Activated CD4-positive, alpha-beta T cell treated with anti-CD3 and anti-CD28 coated beads for 36 hours (primary cell): Measurements from ENCODE around the gene MS4A4E. TPM values are rescaled to one million over a fixed set of nuclear protein-coding genes. Genes with fewer than 3 reads are reported as not detected.
"Not testable (repeated sequence)": the region's sequence is repeated elsewhere in the genome, so short reads cannot be mapped to it uniquely, and the experiment has no call there.

Experiments used
- ATAC-seq: fragments of 200-7000 bp; cut with Tn5 transposase; one replicate; pipeline ENCODE4 v1.10.0; 2021; ENCODE audit warnings: mild to moderate bottlenecking, moderate library complexity
- CTCF ChIA-PET: fragments of 350-600 bp; sonication (Branson Sonifier 250); formaldehyde crosslinking; loops from one replicate; lab custom pipeline; 2021; ENCODE audit warnings: antibody characterized with exemption; lab: Charles Lee
- POLR2A ChIA-PET: fragments of 350-600 bp; sonication (Branson Sonifier 250); formaldehyde crosslinking; loops from one replicate; lab custom pipeline; 2021; ENCODE audit warnings: antibody characterized with exemption, inconsistent platforms; lab: Charles Lee
- DNase-seq: peaks from one replicate; pipeline ENCODE4 v3.0.0-alpha.2; 2020
- H3K27ac Mint-ChIP-seq: one replicate; pipeline ENCODE4 v1.8.0; 2021; ENCODE audit warnings: mixed read lengths
- H3K27me3 Mint-ChIP-seq: one replicate; pipeline ENCODE4 v1.8.0; 2021; ENCODE audit warnings: mixed read lengths
- H3K36me3 Mint-ChIP-seq: one replicate; pipeline ENCODE4 v1.8.0; 2021; ENCODE audit warnings: low read depth, mixed read lengths
- H3K4me1 Mint-ChIP-seq: one replicate; pipeline ENCODE4 v1.8.0; 2021; ENCODE audit warnings: mixed read lengths
- H3K4me3 Mint-ChIP-seq: one replicate; pipeline ENCODE4 v1.8.0; 2021; ENCODE audit warnings: mild to moderate bottlenecking, moderate library complexity, mixed read lengths
- H3K9me3 Mint-ChIP-seq: one replicate; pipeline ENCODE4 v1.8.0; 2021; ENCODE audit warnings: low read depth, mixed read lengths
- intact Hi-C, 2 experiments: fragments of 100-400 bp; cut with DNase I in 1 of 2; cut with micrococcal nuclease in 1 of 2; formaldehyde crosslinking; loops; one replicate each; pipeline versions ENCODE4 v1.14.2 to v1.15.1; 2022 to 2024; cut with DNase I, micrococcal nuclease
- total RNA-seq, 2 experiments: library from RNA; stranded (reverse); gene quantifications; one replicate each; pipeline ENCODE4 v1.2.3, GENCODE V29; 2021

The MS4A4E gene
- not detected for total RNA-seq

GRCh38 chr11:60242740-60243239 is at the start of gene MS4A4E:
Gene MS4A4E (minus strand): TSS chr11:60243137. CDS start chr11:60230055, 13,082 bp downstream.
- Mint-ChIP-seq H3K36me3 (no peaks in the 10 kb centered on the region), H3K9me3 (no peaks in the 10 kb centered on the region), H3K4me3 (no peak within 1 kb of the TSS), H3K4me1 (no peaks in the 10 kb centered on the region), H3K27ac (no peak within 1 kb of the TSS), H3K27me3 (peaks cover 18% of the 10 kb centered on the region)
- CTCF ChIA-PET = no interaction called here
- intact Hi-C loops = no loop called here
- ATAC-seq = no peak
- POLR2A ChIA-PET = no interaction called here
- DNase-seq = no peak

GRCh38 chr11:60292145-60292544 is 49.2 kb upstream of the MS4A4E start:
- Mint-ChIP-seq H3K9me3 (peaks cover 4% of the 10 kb centered on the region), H3K4me3 (no peak overlapping the region), H3K4me1 (no peaks in the 10 kb centered on the region), H3K36me3 (no peaks in the 10 kb centered on the region), H3K27me3 (peaks cover 23% of the 10 kb centered on the region), H3K27ac (no peak overlapping the region)
- no peak for DNase-seq
- ChIA-PET CTCF (no interaction called here), POLR2A (no interaction called here)
- intact Hi-C loops = no loop called here
- ATAC-seq = no peak

- intact Hi-C loops = no loop called here
- no peak for ATAC-seq
- no peaks in the 10 kb centered on the region for H3K4me1 Mint-ChIP-seq
Measured at GRCh38 chr11:60288531-60288930, 45.6 kb upstream of the MS4A4E start.

GRCh38 chr11:60285411-60286126 is 42.6 kb upstream of the MS4A4E start:
- H3K4me1 Mint-ChIP-seq, H3K9me3 Mint-ChIP-seq, POLR2A ChIA-PET, ATAC-seq, H3K36me3 Mint-ChIP-seq, DNase-seq, H3K27ac Mint-ChIP-seq, H3K4me3 Mint-ChIP-seq, intact Hi-C loops, CTCF ChIA-PET, H3K27me3 Mint-ChIP-seq: not testable (repeated sequence)

More at GRCh38 chr11:60288531-60288930, 45.6 kb upstream of the MS4A4E start:
- DNase-seq = no peak
- Mint-ChIP-seq H3K27me3 (peaks cover 9% of the 10 kb centered on the region), H3K4me3 (no peak overlapping the region), H3K27ac (no peak overlapping the region), H3K36me3 (no peaks in the 10 kb centered on the region), H3K9me3 (peaks cover 4% of the 10 kb centered on the region)
- ChIA-PET POLR2A (no interaction called here), CTCF (interaction anchor here (1.1 kb wide), 1 partner anchor 10 kb away, joined by 3 read pairs; no protein-coding TSS in a partner anchor)

GRCh38 chr11:60282286-60282685 is 39.3 kb upstream of the MS4A4E start:
- no peaks in the 10 kb centered on the region for H3K36me3 Mint-ChIP-seq
- intact Hi-C loops = no loop called here
- CTCF ChIA-PET = interaction anchor here (0.7 kb wide), 1 partner anchor 18 kb away, joined by 3 read pairs; no protein-coding TSS in a partner anchor

GRCh38 chr11:60281485-60281884 is 38.5 kb upstream of the MS4A4E start:
- ChIA-PET POLR2A (no interaction called here), CTCF (no interaction called here)
- ATAC-seq = no peak
- Mint-ChIP-seq H3K4me3 (no peak overlapping the region), H3K9me3 (no peaks in the 10 kb centered on the region), H3K27me3 (peaks cover 11% of the 10 kb centered on the region), H3K27ac (no peak overlapping the region), H3K4me1 (no peaks in the 10 kb centered on the region), H3K36me3 (no peaks in the 10 kb centered on the region)
- intact Hi-C loops = no loop called here
- DNase-seq = no peak

More at GRCh38 chr11:60282286-60282685, 39.3 kb upstream of the MS4A4E start:
- Mint-ChIP-seq H3K27me3 (peaks cover 9% of the 10 kb centered on the region), H3K9me3 (no peaks in the 10 kb centered on the region), H3K27ac (no peak overlapping the region), H3K4me3 (no peak overlapping the region), H3K4me1 (no peaks in the 10 kb centered on the region)
- ATAC-seq (no peak), DNase-seq (no peak)
- POLR2A ChIA-PET = no interaction called here

GRCh38 chr11:60280412-60280811 is 37.5 kb upstream of the MS4A4E start, which contains the start of gene MS4A4A:
Gene MS4A4A (plus strand): TSS chr11:60280666. CDS start chr11:60280676, 10 bp downstream.
- H3K9me3 Mint-ChIP-seq = no peaks in the 10 kb centered on the region
- POLR2A ChIA-PET = no interaction called here
- H3K4me3 Mint-ChIP-seq = no peak within 1 kb of the TSS

GRCh38 chr11:60274416-60274815 is 31.5 kb upstream of the MS4A4E start:
- ChIA-PET POLR2A (no interaction called here), CTCF (interaction anchor here (1.1 to 2.1 kb wide), 2 partner anchors 9 to 68 kb away, joined by 3 to 13 read pairs; no protein-coding TSS in a partner anchor)
- Mint-ChIP-seq H3K4me1 (no peaks in the 10 kb centered on the region), H3K4me3 (no peak overlapping the region), H3K36me3 (no peaks in the 10 kb centered on the region), H3K27me3 (peaks cover 27% of the 10 kb centered on the region), H3K9me3 (no peaks in the 10 kb centered on the region), H3K27ac (no peak overlapping the region)
- no peak for DNase-seq
- no peak for ATAC-seq
- intact Hi-C loops = no loop called here

More at GRCh38 chr11:60280412-60280811, 37.5 kb upstream of the MS4A4E start, which contains the start of gene MS4A4A:
- Mint-ChIP-seq H3K4me1 (no peaks in the 10 kb centered on the region), H3K27ac (no peak within 1 kb of the TSS), H3K36me3 (no peaks in the 10 kb centered on the region), H3K27me3 (peaks cover 12% of the 10 kb centered on the region)
- CTCF ChIA-PET = no interaction called here
- intact Hi-C loops = no loop called here
- DNase-seq = no peak
- ATAC-seq = no peak

- H3K27me3 Mint-ChIP-seq = peaks cover 20% of the 10 kb centered on the region
- ChIA-PET CTCF (interaction anchor here (0.7 to 3.0 kb wide), 16 partner anchors 9 to 1636 kb away, joined by 3 to 13 read pairs (median 4); no protein-coding TSS in a partner anchor), POLR2A (no interaction called here)
- no peaks in the 10 kb centered on the region for H3K36me3 Mint-ChIP-seq
- intact Hi-C loops = loop anchor here (1.0 to 10.0 kb wide), 5 partner anchors 79 to 353 kb away; no protein-coding TSS in a partner anchor
- no peaks in the 10 kb centered on the region for H3K4me1 Mint-ChIP-seq
- H3K27ac Mint-ChIP-seq = no peak overlapping the region
- DNase-seq = peak; percentile 26
- H3K4me3 Mint-ChIP-seq = no peak overlapping the region
- ATAC-seq = peak; percentile 55
- peaks cover 5% of the 10 kb centered on the region for H3K9me3 Mint-ChIP-seq
Measured at GRCh38 chr11:60265373-60266214, 22.7 kb upstream of the MS4A4E start.

- intact Hi-C loops = loop anchor here (1.0 to 10.0 kb wide), 5 partner anchors 80 to 354 kb away; no protein-coding TSS in a partner anchor
- Mint-ChIP-seq H3K27me3 (peaks cover 23% of the 10 kb centered on the region), H3K4me1 (no peaks in the 10 kb centered on the region), H3K27ac (no peak overlapping the region), H3K4me3 (no peak overlapping the region), H3K9me3 (peaks cover 6% of the 10 kb centered on the region), H3K36me3 (no peaks in the 10 kb centered on the region)
- ATAC-seq (no peak), DNase-seq (no peak)
- POLR2A ChIA-PET = no interaction called here
- CTCF ChIA-PET = interaction anchor here (0.5 to 3.0 kb wide), 10 partner anchors 10 to 354 kb away, joined by 3 to 13 read pairs (median 4); no protein-coding TSS in a partner anchor
Measured at GRCh38 chr11:60264644-60265043, 21.7 kb upstream of the MS4A4E start.

GRCh38 chr11:60263402-60263801 is 20.5 kb upstream of the MS4A4E start:
- DNase-seq (no peak), ATAC-seq (no peak)
- Mint-ChIP-seq H3K4me3 (no peak overlapping the region), H3K36me3 (no peaks in the 10 kb centered on the region), H3K27ac (no peak overlapping the region), H3K4me1 (no peaks in the 10 kb centered on the region), H3K9me3 (peaks cover 6% of the 10 kb centered on the region), H3K27me3 (peaks cover 14% of the 10 kb centered on the region)
- ChIA-PET CTCF (no interaction called here), POLR2A (no interaction called here)
- intact Hi-C loops = loop anchor here in 1 of 2 experiments (10.0 kb wide), 1 partner anchor 221 kb away; no protein-coding TSS in a partner anchor
